Neuron (in vitro differentiated cells): ENCODE data around the gene RHOF.

Source experiments
- H2AFZ ChIP-seq: one replicate; pipeline ENCODE4 v1.6.1; 2013; ENCODE audit warnings: low read depth, mild to moderate bottlenecking, inconsistent platforms, low read length, moderate library complexity
- H3K27me3 ChIP-seq: one replicate; pipeline ENCODE4 v1.6.1; 2013; ENCODE audit warnings: low read length; ENCODE audit not compliant: insufficient read depth
- H3K36me3 ChIP-seq: one replicate; pipeline ENCODE4 v1.6.1; 2013; ENCODE audit warnings: low read length; ENCODE audit not compliant: insufficient read depth
- H3K4me1 ChIP-seq: one replicate; pipeline ENCODE4 v1.6.1; 2013; ENCODE audit warnings: low read length; ENCODE audit not compliant: insufficient read depth
- H3K4me3 ChIP-seq: 2 replicates; pipeline ENCODE4 v1.5.1; 2013; ENCODE audit warnings: mild to moderate bottlenecking, low read length, moderate library complexity
- H3K9me3 ChIP-seq: one replicate; pipeline ENCODE4 v1.6.1; 2013; ENCODE audit warnings: low read length

Gene RHOF

GRCh38 chr12:121793440-121793837 is at the start of gene RHOF:
RHOF (minus strand) TSS chr12:121793688; CDS start chr12:121793633, 55 bp downstream.
- Histone ChIP-seq H3K9me3 (no peaks in the 10 kb centered on the region), H3K27me3 (no peaks in the 10 kb centered on the region), H3K36me3 (peaks cover 34% of the 10 kb centered on the region), H3K4me1 (peaks cover 21% of the 10 kb centered on the region), H3K4me3 (no peak within 1 kb of the TSS), H2AFZ (no peak within 1 kb of the TSS)

GRCh38 chr12:121839993-121840761 is 46.7 kb upstream of the RHOF start:
- Histone ChIP-seq H3K27me3 (no peaks in the 10 kb centered on the region), H3K4me3 (peak overlapping the region; percentile 53), H3K9me3 (no peaks in the 10 kb centered on the region), H3K36me3 (no peaks in the 10 kb centered on the region), H3K4me1 (peaks cover 2% of the 10 kb centered on the region), H2AFZ (peak overlapping the region; percentile 49)

- H3K36me3 ChIP-seq, result no peaks in the 10 kb centered on the region
- no peaks in the 10 kb centered on the region for H3K27me3 ChIP-seq
- H3K9me3 ChIP-seq, result no peaks in the 10 kb centered on the region
- H3K4me3 ChIP-seq, result peak overlapping the region; percentile 53
- peak overlapping the region; percentile 49 for H2AFZ ChIP-seq
- peaks cover 2% of the 10 kb centered on the region for H3K4me1 ChIP-seq
Measured at GRCh38 chr12:121839106-121839992, 45.9 kb upstream of the RHOF start.

DNA sequence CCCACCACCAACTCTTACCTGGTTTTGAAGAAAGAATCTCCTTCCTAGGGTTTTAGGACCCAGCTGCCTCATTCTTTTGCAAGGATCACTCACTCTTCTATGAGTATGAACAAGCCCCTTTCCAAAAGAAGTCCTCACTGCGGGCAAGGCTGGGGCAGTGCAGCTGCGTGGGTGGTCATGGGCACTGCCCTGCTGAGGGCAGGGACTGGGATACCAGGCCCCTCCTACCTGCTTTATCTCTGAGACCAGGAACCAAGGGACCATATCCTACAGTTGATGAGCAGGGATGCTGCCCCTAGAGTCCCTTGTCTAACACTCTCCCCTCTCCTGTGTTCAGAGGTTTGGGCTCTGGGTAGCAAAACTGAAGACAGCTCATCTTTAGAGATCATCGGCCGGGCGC is 44.6 kb upstream of the RHOF start:
- no peaks in the 10 kb centered on the region for H3K27me3 ChIP-seq
- no peak overlapping the region for H3K4me3 ChIP-seq
- no peaks in the 10 kb centered on the region for H3K9me3 ChIP-seq
- no peak overlapping the region for H2AFZ ChIP-seq
- peaks cover 2% of the 10 kb centered on the region for H3K4me1 ChIP-seq
- no peaks in the 10 kb centered on the region for H3K36me3 ChIP-seq

GRCh38 chr12:121837680-121838079 is 44.2 kb upstream of the RHOF start:
- H2AFZ ChIP-seq, result no peak overlapping the region
- H3K9me3 ChIP-seq, result no peaks in the 10 kb centered on the region
- H3K4me1 ChIP-seq, result peaks cover 2% of the 10 kb centered on the region
- H3K27me3 ChIP-seq, result no peaks in the 10 kb centered on the region
- no peak overlapping the region for H3K4me3 ChIP-seq
- H3K36me3 ChIP-seq, result no peaks in the 10 kb centered on the region

DNA sequence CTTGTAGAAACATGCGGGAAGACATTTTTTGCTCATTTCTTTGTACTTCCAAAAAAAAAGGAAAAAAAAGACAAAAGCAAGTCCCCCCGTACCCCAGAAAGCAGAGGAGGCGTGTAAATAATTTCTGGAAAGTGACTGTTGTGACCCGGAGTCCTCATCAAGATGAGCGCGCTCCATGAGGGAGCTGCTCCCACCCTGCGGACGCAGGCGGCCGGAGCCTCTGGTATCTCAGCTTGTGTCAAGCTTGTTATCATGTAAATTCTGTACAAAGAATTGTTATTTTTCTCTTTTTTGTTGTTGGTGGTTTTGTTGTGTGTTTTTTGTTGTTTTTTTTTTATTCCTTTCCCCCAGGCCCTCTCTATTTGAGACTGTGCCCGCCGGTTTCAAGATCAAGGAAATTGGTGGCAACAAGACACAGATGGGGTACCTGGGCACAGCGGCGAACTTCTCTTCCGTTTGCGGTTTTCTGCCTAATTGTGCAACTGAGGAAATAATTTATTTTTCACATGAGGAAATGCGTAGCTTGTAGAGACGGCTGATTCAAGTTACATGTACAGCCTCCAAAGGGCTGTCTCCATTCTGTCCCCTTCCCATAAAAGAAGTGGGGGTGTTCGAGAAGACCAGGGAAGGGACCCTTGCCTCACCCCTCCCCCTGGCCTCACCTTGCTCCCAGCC is 38.2 kb upstream of the RHOF start:
- Histone ChIP-seq H3K27me3 (no peaks in the 10 kb centered on the region), H3K4me1 (no peaks in the 10 kb centered on the region), H3K36me3 (peaks cover 44% of the 10 kb centered on the region), H2AFZ (no peak overlapping the region), H3K4me3 (no peak overlapping the region), H3K9me3 (no peaks in the 10 kb centered on the region)

DNA sequence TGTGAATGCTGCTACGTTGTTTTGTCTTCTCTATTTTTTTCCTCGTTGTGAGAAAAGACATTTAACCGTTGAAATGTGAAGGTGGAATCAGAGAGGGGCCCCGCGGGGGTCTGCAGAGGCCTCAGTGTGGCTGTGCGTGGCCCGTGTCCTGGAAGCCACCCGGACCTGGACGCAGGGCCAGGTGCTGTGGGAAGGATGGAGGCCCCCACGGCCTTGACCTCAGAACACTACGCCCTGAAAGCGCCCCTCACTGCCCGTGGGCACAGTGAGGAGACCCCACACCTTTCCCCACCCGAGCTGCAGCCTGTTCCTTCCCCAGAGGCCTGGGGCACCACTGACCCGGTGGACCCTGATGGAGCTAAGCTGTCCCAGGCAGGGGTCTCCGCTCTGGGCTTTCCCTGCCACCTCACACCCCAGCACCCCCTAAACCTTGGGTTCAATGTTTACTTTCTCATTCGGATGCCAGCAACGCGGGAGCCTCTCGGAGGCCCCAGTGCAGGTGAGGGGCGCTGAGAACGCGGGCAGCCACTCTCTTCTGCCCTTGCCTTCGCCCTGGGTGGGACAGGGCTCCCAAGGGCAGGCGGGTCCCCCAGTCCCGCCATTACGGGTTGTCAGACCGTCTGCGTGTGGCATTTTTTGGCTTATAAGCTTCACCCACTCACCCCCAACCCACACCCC is 37.2 kb upstream of the RHOF start:
- peaks cover 52% of the 10 kb centered on the region for H3K36me3 ChIP-seq
- no peak overlapping the region for H3K4me3 ChIP-seq
- H2AFZ ChIP-seq, result no peak overlapping the region
- no peaks in the 10 kb centered on the region for H3K4me1 ChIP-seq
- H3K27me3 ChIP-seq, result no peaks in the 10 kb centered on the region
- H3K9me3 ChIP-seq, result no peaks in the 10 kb centered on the region

GRCh38 chr12:121830134-121830533 is 36.6 kb upstream of the RHOF start:
- no peak overlapping the region for H2AFZ ChIP-seq
- no peak overlapping the region for H3K4me3 ChIP-seq
- no peaks in the 10 kb centered on the region for H3K4me1 ChIP-seq
- no peaks in the 10 kb centered on the region for H3K27me3 ChIP-seq
- H3K9me3 ChIP-seq, result no peaks in the 10 kb centered on the region
- H3K36me3 ChIP-seq, result peaks cover 54% of the 10 kb centered on the region

DNA sequence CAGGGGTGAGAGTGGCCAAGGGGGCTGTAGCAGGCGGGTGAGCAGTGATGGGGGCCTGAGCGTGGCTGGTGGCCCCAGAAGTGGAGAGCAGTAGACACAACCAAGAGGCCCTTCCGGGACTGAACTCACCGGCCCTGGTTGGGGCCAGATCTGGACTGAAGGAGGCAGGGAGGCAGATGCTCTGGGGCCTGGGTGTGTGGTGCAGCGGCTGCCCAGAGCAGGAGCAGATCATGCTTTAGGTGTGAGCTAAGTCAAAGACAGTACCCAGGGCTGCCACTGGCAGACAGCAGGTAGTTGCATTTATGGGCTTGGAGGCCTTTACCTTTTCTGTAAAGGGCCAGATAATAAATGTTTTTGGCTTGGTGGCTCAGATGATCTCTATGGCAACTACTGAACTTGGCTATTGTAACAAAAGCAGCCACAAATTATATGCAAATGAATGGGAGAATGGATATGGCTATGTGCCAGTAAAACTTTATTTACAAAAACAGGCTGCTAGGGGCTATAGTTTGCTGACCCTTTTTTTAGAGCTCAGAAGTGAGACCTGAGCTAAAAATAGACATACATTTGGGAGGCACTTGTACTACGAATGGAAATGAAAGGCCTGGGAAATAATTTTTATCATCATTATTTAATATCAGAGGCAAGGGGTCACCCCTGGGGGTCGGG is 35.9 kb upstream of the RHOF start:
- Histone ChIP-seq H3K36me3 (peaks cover 58% of the 10 kb centered on the region), H3K4me1 (no peaks in the 10 kb centered on the region), H3K4me3 (no peak overlapping the region), H3K27me3 (no peaks in the 10 kb centered on the region), H2AFZ (no peak overlapping the region), H3K9me3 (no peaks in the 10 kb centered on the region)

GRCh38 chr12:121828826-121829225 is 35.3 kb upstream of the RHOF start:
- peaks cover 62% of the 10 kb centered on the region for H3K36me3 ChIP-seq
- H3K9me3 ChIP-seq, result no peaks in the 10 kb centered on the region
- no peak overlapping the region for H2AFZ ChIP-seq
- no peak overlapping the region for H3K4me3 ChIP-seq
- H3K4me1 ChIP-seq, result no peaks in the 10 kb centered on the region
- no peaks in the 10 kb centered on the region for H3K27me3 ChIP-seq

DNA sequence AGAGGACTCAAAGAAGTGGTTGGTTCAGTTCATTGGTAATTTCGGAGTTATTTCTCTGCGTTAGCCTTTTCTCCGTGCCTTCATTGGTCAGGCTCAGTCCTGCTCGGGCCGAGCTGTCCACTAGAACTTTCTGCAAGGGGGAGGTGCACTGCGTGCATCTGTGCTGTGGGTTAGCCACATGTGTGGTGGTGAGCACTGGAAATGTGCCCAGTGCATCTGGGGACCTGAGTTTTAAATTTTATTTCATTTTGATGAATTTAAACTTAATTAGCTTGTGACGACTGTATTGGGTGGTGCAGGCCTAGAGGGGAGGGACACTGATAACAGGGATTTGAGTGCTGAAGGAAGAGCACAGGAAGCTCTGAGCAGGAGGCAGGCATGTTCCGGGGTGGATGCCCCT is 34.8 kb upstream of the RHOF start:
- Histone ChIP-seq H3K36me3 (peaks cover 67% of the 10 kb centered on the region), H3K4me3 (no peak overlapping the region), H3K4me1 (no peaks in the 10 kb centered on the region), H3K27me3 (no peaks in the 10 kb centered on the region), H3K9me3 (no peaks in the 10 kb centered on the region), H2AFZ (no peak overlapping the region)

- Histone ChIP-seq H3K27me3 (no peaks in the 10 kb centered on the region), H3K4me3 (no peak overlapping the region), H3K4me1 (no peaks in the 10 kb centered on the region), H3K36me3 (peaks cover 71% of the 10 kb centered on the region), H2AFZ (no peak overlapping the region), H3K9me3 (no peaks in the 10 kb centered on the region)
Measured at GRCh38 chr12:121827351-121828099, 34.0 kb upstream of the RHOF start.
